RWPE1 (cell line): ENCODE results near the gene CCDC91.

Experiments used
- CTCF ChIA-PET: fragments of 350-600 bp; sonication (Branson Sonifier 250); formaldehyde crosslinking; extraction: SDS; loops from one replicate; lab custom pipeline; 2021; lab: Yijun Ruan, JAX
- POLR2A ChIA-PET: fragments of 400-600 bp; formaldehyde crosslinking; extraction: SDS; loops from one replicate; lab custom pipeline; 2020; ENCODE audit warnings: antibody characterized with exemption; ENCODE audit not compliant: low non-redundant PET; lab: Yijun Ruan, JAX
- DNase-seq: peaks from one replicate; pipeline ENCODE4 v3.0.0; 2012; ENCODE audit warnings: low spot score
- H3K27ac ChIP-seq: fragments of 450-650 bp; 2 replicates; pipeline ENCODE4 v1.5.1; 2017
- TF ChIP-seq, protein P1 (sequence below): fragments of 450-650 bp; conservative IDR thresholded peaks from 2 replicates; pipeline ENCODE4 v1.5.1; 2017; ENCODE audit warnings: low read depth, mild to moderate bottlenecking

The CCDC91 gene

DNA sequence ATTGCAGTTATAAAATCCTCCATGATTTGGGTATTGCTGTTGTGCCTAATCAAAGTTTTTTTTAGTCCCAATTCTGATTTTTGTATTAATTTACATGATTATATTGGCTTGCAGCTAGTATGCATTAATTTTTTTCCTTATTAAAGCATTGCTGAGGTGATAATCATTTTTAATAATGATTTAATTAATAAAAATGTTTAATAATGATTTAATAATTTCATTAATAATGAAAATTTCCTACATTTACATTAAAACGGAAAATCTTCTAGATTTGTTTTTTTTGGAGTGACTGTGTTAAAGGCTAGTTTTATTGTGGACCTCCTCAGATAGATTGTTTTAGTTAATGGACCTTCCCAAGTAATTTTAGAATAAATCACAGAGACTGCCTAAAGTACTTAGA lies 79.6 kb downstream of the CCDC91 start:
- POLR2A ChIA-PET: no interaction called here
- CTCF ChIA-PET: no interaction called here
- TF ChIP-seq, protein P1, sequence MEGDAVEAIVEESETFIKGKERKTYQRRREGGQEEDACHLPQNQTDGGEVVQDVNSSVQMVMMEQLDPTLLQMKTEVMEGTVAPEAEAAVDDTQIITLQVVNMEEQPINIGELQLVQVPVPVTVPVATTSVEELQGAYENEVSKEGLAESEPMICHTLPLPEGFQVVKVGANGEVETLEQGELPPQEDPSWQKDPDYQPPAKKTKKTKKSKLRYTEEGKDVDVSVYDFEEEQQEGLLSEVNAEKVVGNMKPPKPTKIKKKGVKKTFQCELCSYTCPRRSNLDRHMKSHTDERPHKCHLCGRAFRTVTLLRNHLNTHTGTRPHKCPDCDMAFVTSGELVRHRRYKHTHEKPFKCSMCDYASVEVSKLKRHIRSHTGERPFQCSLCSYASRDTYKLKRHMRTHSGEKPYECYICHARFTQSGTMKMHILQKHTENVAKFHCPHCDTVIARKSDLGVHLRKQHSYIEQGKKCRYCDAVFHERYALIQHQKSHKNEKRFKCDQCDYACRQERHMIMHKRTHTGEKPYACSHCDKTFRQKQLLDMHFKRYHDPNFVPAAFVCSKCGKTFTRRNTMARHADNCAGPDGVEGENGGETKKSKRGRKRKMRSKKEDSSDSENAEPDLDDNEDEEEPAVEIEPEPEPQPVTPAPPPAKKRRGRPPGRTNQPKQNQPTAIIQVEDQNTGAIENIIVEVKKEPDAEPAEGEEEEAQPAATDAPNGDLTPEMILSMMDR: no peak
- DNase-seq: no peak
- no peak overlapping the region for H3K27ac ChIP-seq

DNA sequence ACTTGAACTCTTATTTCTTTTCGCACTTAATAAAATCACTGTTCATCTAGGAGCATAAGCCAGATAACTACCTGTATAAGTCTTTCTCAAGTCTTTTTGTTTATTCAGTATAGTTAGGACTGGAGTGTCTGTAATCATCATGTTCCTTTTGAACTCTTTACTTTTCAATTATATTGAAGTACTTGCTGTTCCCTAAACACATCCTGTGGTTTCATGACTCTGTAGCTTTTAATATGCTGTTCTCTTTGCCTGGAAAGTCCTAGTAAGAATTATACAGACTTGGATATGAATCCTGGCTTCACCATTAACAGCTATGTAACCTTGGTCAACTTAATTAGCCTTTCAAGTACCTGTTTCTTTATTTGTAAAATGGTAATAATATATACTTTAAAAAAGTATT lies 88.2 kb downstream of the CCDC91 start:
- TF ChIP-seq, protein P1: no peak
- no peak overlapping the region for H3K27ac ChIP-seq
- DNase-seq: no peak
- CTCF ChIA-PET: no interaction called here
- POLR2A ChIA-PET: no interaction called here

DNA sequence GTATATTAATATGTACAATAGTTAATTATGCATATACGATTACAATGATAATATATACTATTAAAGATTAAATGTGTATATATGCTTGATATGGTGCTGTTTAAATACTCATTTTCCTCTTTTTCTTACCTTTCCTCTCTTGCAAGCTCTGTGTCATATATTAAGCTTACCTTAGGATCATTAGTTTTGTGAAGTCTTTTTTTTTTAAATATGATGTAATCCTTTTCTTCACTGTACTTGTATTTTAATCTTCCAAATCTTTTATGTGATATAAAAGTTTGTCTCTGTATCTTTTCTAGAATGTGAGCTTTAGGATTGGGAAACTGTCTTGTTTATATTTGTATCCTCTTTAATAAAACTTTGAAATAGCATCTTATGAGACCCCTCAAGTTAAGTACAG lies 88.7 kb downstream of the CCDC91 start:
- ChIA-PET CTCF (no interaction called here), POLR2A (no interaction called here)
- TF ChIP-seq, protein P1: no peak
- no peak overlapping the region for H3K27ac ChIP-seq
- no peak for DNase-seq

DNA sequence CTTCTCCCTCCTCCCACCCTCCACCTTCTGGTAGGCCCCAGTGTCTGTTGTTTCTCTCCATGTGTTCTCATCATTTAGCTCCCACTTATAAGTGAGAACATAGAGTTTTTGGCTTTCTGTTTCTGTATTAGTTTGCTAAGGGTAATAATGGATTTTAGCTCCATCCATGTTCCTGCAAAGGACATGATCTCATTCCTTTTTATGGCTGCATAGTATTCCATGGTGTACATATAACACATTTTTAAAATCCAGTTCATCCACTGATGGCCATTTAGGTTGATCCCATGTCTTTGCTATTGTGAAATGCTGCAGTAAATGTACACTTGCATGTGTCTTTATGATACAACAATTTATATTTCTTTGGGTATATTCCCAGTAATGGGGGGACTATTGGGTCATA lies 96.1 kb downstream of the CCDC91 start:
- H3K27ac ChIP-seq: no peak overlapping the region
- DNase-seq: no peak
- TF ChIP-seq, protein P1: no peak
- ChIA-PET POLR2A (no interaction called here), CTCF (interaction anchor here (0.7 kb wide), 1 partner anchor 152 kb away, joined by 3 read pairs; no protein-coding TSS in a partner anchor)

DNA sequence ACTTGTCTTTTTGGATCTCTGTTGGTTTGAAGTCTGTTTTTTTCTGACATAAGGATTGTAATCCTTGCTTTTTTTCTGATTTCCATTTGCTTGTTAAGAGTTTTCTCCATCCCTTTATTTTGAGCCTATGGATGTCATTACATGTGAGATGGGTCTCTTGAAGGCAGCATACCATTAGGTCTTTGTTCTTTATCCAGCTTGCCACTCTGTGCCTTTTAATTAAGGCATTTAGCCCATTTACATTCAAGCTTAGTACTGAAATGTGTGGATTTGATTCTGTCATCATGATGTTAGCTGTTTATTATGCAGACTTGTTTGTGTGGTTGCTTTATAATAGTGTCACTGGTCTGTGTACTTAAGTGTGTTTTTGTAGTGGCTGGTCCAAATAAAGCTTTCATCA lies 100.0 kb downstream of the CCDC91 start:
- DNase-seq: no peak
- no peak overlapping the region for H3K27ac ChIP-seq
- CTCF ChIA-PET: no interaction called here
- TF ChIP-seq, protein P1: no peak
- POLR2A ChIA-PET: no interaction called here

DNA sequence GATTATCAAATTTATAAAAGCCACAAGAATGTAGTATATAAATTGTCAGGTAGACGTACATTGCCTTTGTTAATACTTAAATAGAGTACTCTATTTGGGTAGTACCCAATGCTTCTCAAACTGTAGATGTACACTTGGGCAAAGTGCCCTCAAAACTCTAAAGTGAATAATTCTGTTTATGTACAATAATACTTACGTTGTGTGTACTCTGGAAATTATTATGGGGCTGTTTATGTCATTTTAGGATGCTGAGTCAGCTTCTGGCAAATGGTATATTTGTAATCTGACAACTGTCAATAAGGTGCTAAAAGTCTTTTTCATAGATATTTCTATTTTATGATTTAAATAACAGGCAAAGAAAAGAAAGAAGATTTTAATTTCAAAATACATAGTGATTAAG lies 102.4 kb downstream of the CCDC91 start:
- CTCF ChIA-PET: interaction anchor here (0.6 kb wide), 1 partner anchor 183 kb away, joined by 4 read pairs; no protein-coding TSS in a partner anchor
- no peak for DNase-seq
- POLR2A ChIA-PET: no interaction called here

More for the DNA sequence above, 102.4 kb downstream of the CCDC91 start:
- TF ChIP-seq, protein P1: no peak
- H3K27ac ChIP-seq: no peak overlapping the region
